Neural progenitor cell (in vitro differentiated cells): ENCODE results near the gene NRAS.

Experiments
- EZH2 ChIP-seq: fragments of 200-600 bp; sonication (generic); IDR thresholded peaks from 2 replicates; pipeline ENCODE4 v1.6.1; 2017; ENCODE audit warnings: antibody characterized with exemption, mild to moderate bottlenecking, moderate library complexity
- EZH2phosphoT487 ChIP-seq: fragments of 200-600 bp; sonication (generic); IDR thresholded peaks from 2 replicates; pipeline ENCODE4 v1.6.1; 2017; ENCODE audit warnings: antibody characterized with exemption
- TF ChIP-seq, protein P1 (sequence below): fragments of 200-600 bp; sonication (generic); IDR thresholded peaks from 2 replicates; pipeline ENCODE4 v1.5.1; 2017; ENCODE audit warnings: antibody characterized with exemption, mild to moderate bottlenecking

DNA sequence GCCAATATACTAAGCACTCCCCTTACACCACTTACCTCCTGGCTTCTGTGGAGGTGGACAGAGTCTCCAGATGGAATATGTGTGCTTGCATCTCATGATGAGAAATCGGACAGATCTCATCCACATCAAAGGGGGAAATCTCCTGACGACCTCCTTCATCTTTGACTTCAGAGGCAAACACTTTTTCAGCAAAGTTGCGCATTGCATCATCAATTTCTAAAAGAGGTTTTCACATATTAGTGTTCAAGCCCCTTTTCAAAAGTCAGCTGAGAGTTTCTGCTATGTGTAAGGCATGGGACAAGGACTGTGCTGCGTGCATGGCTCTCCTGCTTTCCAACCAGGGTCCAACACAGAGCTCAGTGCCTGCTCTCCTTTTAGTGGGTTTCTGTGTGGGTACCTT, 28.0 kb downstream of the NRAS start:
- no peak for TF ChIP-seq EZH2
- TF ChIP-seq, protein P1, sequence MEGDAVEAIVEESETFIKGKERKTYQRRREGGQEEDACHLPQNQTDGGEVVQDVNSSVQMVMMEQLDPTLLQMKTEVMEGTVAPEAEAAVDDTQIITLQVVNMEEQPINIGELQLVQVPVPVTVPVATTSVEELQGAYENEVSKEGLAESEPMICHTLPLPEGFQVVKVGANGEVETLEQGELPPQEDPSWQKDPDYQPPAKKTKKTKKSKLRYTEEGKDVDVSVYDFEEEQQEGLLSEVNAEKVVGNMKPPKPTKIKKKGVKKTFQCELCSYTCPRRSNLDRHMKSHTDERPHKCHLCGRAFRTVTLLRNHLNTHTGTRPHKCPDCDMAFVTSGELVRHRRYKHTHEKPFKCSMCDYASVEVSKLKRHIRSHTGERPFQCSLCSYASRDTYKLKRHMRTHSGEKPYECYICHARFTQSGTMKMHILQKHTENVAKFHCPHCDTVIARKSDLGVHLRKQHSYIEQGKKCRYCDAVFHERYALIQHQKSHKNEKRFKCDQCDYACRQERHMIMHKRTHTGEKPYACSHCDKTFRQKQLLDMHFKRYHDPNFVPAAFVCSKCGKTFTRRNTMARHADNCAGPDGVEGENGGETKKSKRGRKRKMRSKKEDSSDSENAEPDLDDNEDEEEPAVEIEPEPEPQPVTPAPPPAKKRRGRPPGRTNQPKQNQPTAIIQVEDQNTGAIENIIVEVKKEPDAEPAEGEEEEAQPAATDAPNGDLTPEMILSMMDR, result no peak
- no peak for TF ChIP-seq EZH2phosphoT487
